Measurements from ENCODE around the gene HNRNPU.

Gene HNRNPU

GRCh38 chr1:244800821-244801220, 63.5 kb downstream of the HNRNPU start:
- no peak for DNase-seq

Data from activated CD4-positive, CD25-positive, alpha-beta regulatory T cell treated with anti-CD3 and anti-CD28 coated beads, Interleukin-2, amount 50 U/mL, for 72 hours (primary cell).